ENCODE data around the gene COL4A1.

Gene COL4A1

DNA sequence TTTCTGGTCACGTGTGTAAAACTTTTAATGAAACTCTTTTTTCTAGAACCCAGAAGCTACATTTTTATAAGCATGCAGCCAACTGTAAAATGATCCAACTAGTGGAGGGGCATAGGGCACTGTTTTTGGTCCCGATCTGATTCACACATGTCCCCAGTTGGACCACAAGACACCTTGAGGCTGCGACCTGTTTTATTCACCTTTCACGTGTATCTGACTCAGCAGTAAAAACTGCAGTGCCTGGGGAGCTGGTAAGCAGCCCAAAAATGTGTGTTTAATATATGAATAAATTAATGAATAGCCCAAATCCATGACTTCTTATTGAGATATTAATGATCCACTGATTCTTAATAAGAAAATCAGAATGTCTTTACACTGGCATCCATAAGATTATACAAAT, 140.4 kb downstream of the COL4A1 start:
- no peak for DNase-seq (ENCODE audit: low read depth in 2 of 2)

DNA sequence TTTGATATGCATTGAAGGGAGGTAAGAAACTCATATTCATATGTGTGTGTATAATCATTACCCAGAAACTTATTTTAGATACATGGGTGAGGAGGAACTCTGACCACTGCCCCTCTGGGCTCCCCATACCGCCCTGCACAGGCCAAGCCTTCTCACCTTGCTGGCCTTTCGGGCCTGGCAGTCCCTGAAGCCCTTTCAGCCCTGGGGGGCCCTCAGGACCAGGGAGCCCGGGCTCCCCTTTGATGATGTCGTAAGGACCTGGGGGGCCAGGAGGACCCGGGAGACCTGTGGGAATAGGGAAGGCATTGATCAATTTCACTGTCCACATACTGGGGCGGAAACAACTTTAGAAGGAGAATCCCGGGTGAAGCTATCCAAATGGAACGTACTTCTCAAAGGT, 142.3 kb downstream of the COL4A1 start:
- DNase-seq (ENCODE audit: low read depth in 2 of 2) = no peak

DNA sequence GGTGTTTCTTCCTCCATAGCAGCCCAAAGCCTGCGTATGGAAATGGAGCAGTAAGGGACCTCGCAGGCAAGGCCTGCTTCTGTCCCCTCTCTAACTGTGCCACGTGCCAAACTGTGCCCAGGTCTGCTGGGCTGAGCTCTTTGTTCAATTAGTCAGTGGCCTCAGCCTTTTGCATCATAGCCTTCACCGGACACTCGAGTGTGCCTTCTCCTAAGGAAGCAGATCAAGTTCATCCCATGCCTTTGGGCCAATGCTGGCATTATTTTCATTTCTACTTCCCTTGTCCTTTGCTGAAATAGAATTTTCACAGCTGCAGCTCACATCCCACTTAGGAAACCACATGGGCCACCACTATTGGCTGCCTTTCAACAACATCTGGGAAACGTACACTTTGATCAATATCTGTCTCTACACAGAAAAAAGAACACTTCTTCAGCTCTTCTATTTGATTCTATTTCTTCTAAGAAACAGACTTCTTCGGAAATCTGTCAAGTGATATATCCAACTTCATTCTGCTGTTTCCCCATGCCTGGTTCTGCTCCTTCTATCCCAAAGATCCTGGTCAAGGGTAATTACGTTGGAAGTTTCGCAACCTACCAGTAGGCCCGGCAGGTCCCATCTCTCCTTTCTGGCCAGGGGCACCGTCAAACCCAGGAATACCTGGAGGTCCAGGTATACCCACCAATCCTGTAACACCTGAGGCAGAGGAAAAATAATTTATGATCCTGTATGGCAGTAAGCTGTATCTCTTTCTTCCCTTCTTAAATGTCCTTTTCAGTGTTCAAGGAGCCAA, 143.9 kb downstream of the COL4A1 start:
- DNase-seq (ENCODE audit: low read depth in 2 of 2) = no peak

DNA sequence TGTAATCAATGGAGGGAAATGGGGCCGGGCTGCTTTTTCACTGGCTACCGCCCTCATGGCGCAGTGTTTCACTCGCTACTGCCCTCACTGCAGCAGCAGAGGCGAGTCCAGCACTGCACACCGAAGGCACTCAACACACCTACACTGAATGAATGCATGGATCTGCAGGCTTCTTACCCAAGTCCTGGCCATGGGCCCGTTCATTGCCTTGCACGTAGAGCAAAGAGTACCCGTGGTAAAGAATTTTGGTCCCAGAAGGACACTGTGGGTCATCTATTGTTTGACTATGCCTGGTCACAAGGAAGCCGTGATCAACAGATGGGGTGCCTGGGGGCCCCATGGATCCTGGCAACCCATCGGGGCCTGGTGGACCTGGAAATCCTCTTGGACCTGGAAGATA, 144.9 kb downstream of the COL4A1 start:
- no peak for DNase-seq (ENCODE audit: low read depth in 2 of 2)

DNA sequence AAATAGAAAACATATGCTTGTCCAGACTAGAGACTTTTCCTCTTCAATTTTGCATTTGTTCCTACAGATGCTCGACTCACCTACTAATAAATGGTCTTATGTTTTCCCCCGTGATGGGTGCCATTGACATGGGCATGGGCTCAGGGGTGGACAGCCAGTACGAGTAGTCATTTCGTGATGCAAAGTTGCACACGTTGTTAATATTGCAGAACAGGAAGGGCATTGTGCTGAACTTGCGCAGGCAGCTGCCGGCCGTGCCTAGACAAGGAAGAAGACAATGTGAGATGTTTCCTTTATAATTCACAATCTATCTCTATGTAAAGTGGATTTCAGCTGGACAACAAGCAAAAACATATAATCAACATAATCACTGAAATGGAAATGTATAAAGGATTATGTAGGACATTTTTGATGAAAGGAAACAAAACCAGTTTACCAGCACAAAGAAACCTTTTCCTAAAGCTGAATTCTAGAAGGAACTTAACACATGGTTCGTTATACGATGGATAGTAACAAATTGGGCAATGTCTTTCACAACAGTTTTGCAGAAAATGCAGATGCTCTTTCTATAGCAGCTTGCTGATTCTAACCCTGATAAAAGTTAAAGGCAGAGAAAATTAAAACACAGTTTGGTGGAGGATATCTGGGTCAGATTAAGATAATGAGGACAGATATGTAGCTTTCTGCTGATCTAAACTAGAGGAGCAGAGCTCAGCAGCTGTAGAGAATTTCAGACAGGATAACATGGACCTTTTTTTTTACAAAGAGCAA, 145.7 kb downstream of the COL4A1 start:
- DNase-seq (ENCODE audit: low read depth in 2 of 2) = no peak

DNA sequence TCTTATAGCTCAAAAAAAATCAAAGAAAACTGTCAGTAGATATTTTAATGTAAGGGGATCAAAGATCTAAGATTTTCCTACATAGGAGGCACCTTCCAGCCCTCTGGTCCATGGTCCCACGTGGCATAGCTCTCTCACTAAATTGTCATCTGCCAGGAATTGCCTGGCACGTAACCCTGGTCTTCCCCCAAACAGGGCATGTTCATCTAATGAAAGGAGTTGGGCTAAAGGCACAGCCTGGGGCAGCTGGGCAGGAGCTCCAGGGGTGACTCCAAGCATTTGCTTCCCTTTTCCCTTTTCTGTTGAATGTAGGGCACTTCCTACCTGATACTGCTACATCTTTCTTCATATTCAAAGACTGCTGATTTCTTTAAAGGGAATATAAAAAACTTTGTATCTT, 148.7 kb downstream of the COL4A1 start:
- DNase-seq (ENCODE audit: low read depth in 2 of 2) = no peak

GRCh38 chr13:110157718-110158117, 149.2 kb downstream of the COL4A1 start:
- no peak for DNase-seq (ENCODE audit: low read depth in 2 of 2)

GRCh38 chr13:110156301-110157049, 150.5 kb downstream of the COL4A1 start:
- DNase-seq (ENCODE audit: low read depth in 2 of 2) = no peak

- DNase-seq (ENCODE audit: low read depth in 2 of 2) = no peak
These were observed 151.9 kb downstream of the COL4A1 start for GRCh38 chr13:110155072-110155471.

DNA sequence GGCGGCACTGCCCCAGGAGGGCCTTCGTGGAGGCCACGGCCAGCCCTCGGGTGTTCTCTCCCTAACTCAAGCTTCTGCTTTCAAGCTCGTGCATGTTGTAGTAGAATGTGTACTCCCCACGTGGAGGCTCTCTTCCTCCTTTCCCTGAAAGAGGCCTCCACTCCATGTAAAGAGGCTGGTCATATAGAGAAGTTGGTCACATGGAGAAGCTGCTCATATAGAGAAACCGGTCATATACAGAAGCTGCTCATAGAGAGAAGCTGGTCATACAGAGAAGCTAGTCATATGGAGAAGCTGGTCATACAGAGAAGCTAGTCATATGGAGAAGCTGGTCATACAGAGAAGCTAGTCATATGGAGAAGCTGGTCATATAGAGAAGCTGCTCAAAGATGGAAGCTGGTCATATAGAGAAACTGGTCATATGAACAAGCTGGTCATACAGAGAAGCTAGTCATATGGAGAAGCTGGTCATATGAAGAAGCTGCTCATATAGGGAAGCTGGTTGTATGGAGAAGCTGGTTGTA, 152.5 kb downstream of the COL4A1 start:
- no peak for DNase-seq (ENCODE audit: low read depth in 2 of 2)

- DNase-seq (ENCODE audit: low read depth in 2 of 2) = no peak
These were observed 154.6 kb downstream of the COL4A1 start for GRCh38 chr13:110152351-110152750.

- DNase-seq (ENCODE audit: low read depth in 2 of 2) = no peak
These were observed 155.5 kb downstream of the COL4A1 start for GRCh38 chr13:110151462-110151861.

- DNase-seq (ENCODE audit: low read depth in 2 of 2) = no peak
These were observed 156.4 kb downstream of the COL4A1 start for GRCh38 chr13:110150384-110151101.

DNA sequence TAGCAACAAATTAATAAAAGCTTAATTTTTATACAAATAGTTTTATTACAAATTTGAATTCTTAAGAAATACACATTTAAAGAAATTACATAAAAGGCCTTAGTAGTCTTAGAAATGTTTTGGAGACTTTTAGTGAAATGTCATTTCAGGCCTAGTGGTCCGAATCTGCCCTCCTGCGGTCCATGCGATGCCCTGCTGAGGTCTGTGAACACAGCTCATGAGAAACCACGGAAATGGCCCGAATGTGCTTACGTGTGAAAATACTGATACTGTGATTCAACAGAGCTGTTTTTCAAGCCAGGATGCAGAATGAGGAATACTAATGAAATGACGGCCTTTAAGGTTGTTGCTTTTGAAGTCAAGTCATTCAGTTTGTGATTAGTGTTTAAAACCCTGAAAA, 157.9 kb downstream of the COL4A1 start:
- no peak for DNase-seq (ENCODE audit: low read depth in 2 of 2)

DNA sequence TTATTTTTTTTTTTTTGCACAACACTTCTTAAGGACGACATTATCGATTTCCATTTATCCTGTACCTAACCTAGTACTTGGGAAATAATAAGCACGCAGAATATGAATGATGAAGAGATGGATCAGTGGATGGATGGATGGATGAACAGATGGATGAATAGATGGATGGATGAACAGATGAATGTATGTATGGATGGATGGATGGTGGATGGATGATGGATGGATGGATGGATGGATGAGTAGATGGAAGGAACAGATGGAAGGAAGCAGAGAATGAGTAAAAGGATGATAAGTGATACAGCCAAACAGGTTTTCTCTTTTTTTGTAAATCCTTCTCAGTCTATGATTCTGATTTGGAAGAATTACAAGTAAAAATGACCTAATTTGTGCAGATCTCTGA, 166.9 kb downstream of the COL4A1 start:
- no peak for DNase-seq (ENCODE audit: low read depth in 2 of 2)

DNA sequence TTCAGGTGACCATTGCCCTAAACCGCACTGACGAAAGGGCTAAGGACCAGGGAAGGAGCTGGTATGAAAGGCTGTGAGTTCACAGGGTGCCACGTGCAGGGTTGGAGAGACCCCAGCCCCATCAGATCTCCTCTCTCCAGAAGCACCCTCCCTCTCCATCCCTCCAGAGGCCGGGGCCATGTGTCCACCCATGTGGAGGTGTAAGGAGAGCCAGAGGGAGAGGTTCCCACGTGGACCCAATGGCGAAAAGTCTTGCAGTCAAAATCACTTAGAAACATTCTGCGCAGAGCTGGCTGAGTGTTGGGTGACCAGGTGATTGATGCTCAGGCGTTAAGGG, 168.3 kb downstream of the COL4A1 start:
- no peak for DNase-seq (ENCODE audit: low read depth in 2 of 2)

DNA sequence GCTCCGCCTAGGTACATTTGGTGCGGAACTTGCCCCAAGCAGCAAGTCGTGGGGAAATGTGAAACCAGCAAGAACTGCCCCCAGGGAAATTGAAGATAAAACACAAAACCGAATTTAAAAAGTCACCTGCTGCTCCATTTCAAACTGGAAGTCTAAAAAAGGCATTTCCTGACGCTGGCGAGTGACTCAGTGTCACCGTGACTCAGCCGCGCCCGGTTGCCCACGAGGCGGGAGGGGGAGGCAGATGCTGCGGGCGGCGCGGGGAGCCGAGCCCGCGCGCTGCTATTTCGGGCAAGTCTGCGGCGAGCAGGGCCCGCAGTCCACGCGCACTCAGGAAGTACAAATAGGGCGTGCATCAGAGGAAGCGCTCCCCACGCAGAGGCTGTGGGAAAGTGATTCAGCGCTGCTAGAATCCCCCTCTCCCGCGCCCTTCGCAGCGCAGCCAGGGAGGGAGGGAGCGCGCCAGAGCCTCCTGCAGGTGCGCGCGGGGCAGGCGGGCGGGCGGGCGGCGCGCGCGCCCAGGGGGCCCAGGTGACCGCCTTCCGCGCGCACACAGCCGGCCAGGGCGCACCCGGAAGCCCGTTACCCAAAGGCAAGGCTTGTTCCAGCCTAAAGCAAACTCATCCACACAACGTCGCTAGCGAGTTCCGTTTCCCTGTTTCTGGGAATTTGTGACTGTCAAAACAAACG, 168.8 kb downstream of the COL4A1 start:
- DNase-seq (ENCODE audit: low read depth in 2 of 2) = peak; percentile 35 to 55

- peak in 1 of 2 donors; percentile 5 for DNase-seq (ENCODE audit: low read depth in 2 of 2)
These were observed 169.3 kb downstream of the COL4A1 start for GRCh38 chr13:110137680-110138009.

GRCh38 chr13:110136660-110137585, 170.0 kb downstream of the COL4A1 start:
- DNase-seq (ENCODE audit: low read depth in 2 of 2) = no peak

GRCh38 chr13:110135977-110136597, 170.9 kb downstream of the COL4A1 start:
- DNase-seq (ENCODE audit: low read depth in 2 of 2) = no peak

Measured in stimulated activated CD8-positive, alpha-beta memory T cell treated with anti-CD3 and anti-CD28 coated beads, Interleukin-15, amount 100 ng/mL, for 4 hours (primary cell).